ENCODE data around the gene CALHM3.
"Not testable (repeated sequence)": the region's sequence is repeated elsewhere in the genome, so short reads cannot be mapped to it uniquely, and the experiment has no call there.

DNA sequence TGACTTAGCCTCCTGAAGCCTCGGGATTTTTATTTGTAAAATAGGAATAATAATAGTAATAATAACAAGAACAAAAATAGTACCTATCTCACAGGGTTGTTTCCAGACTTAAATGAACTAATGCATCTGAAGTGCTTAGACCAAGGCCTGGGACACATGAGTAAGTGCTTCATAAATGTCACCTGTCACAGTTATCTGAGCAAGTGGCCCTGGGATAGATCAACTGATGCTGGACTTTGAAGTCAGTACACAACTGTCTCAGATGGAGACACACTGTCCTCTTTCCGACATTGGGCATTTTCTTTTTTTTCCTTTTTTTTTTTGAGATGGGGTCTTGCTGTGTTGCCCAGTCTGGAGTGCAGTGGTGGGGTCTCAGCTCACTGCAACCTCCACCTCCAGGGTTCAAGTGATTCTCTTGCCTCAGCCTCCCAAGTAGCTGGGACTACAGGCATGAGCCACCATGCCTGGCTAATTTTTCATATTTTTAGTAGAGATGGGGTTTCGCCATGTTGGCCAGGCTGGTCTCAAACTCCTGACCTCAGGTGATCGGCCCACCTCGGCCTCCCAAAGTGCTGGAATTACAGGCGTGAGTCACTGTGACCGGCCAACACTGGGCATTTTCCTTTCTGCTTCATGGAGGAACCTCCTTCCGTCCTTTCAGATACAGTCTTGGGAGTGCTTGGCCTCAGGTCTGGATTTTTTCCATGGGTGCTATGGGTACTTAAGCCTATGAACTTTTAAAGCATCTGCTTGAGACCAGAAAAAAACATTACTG is 7.8 kb upstream of the CALHM3 start:
- TF ChIP-seq, protein P1, sequence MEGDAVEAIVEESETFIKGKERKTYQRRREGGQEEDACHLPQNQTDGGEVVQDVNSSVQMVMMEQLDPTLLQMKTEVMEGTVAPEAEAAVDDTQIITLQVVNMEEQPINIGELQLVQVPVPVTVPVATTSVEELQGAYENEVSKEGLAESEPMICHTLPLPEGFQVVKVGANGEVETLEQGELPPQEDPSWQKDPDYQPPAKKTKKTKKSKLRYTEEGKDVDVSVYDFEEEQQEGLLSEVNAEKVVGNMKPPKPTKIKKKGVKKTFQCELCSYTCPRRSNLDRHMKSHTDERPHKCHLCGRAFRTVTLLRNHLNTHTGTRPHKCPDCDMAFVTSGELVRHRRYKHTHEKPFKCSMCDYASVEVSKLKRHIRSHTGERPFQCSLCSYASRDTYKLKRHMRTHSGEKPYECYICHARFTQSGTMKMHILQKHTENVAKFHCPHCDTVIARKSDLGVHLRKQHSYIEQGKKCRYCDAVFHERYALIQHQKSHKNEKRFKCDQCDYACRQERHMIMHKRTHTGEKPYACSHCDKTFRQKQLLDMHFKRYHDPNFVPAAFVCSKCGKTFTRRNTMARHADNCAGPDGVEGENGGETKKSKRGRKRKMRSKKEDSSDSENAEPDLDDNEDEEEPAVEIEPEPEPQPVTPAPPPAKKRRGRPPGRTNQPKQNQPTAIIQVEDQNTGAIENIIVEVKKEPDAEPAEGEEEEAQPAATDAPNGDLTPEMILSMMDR (conservative IDR thresholded peaks at IDR 0.05; ENCODE audit: low read depth, low read length) = not testable (repeated sequence)
- TF ChIP-seq EZH2 (IDR thresholded peaks at IDR 0.05; ENCODE audit: borderline replicate concordance, low read depth, low read length, poor library complexity, severe bottlenecking) = not testable (repeated sequence)

All from A673 (cell line).